BLaER1 (cell line): ENCODE results near the gene FN3KRP.

ENCODE experiments used
- H3K27ac ChIP-seq: shearing (Covaris generic); formaldehyde crosslinking; 2 replicates; pipeline ENCODE4 v1.8.1; 2022
- H3K27me3 ChIP-seq: shearing (Covaris generic); formaldehyde crosslinking; 2 replicates; pipeline ENCODE4 v1.8.1; 2022
- H3K36me3 ChIP-seq: shearing (Covaris generic); formaldehyde crosslinking; 2 replicates; pipeline ENCODE4 v1.8.1; 2022
- H3K4me1 ChIP-seq: shearing (Covaris generic); formaldehyde crosslinking; 2 replicates; pipeline ENCODE4 v1.8.1; 2022
- H3K4me2 ChIP-seq: shearing (Covaris generic); formaldehyde crosslinking; 2 replicates; pipeline ENCODE4 v1.8.1; 2022
- H3K4me3 ChIP-seq: shearing (Covaris generic); formaldehyde crosslinking; 2 replicates; pipeline ENCODE4 v1.8.1; 2022
- H3K9ac ChIP-seq: shearing (Covaris generic); formaldehyde crosslinking; 2 replicates; pipeline ENCODE4 v1.8.1; 2022
- H3K9me3 ChIP-seq: shearing (Covaris generic); formaldehyde crosslinking; 2 replicates; pipeline ENCODE4 v1.8.1; 2022
- H4K20me1 ChIP-seq: shearing (Covaris generic); formaldehyde crosslinking; 2 replicates; pipeline ENCODE4 v1.8.1; 2022
- Cebpa-rat ChIP-seq: shearing (Covaris generic); IDR thresholded peaks from 2 replicates; pipeline ENCODE4 v1.8.1; 2022

The FN3KRP gene

GRCh38 chr17:82696259-82696658 is 20.2 kb upstream of the FN3KRP start:
- H3K36me3 ChIP-seq, result peaks cover 12% of the 10 kb centered on the region
- H3K27ac ChIP-seq, result no peak overlapping the region
- peaks cover 40% of the 10 kb centered on the region for H3K9me3 ChIP-seq
- peaks cover 49% of the 10 kb centered on the region for H3K4me1 ChIP-seq
- no peak overlapping the region for H3K4me2 ChIP-seq
- peaks cover 40% of the 10 kb centered on the region for H3K27me3 ChIP-seq
- no peak overlapping the region for H3K9ac ChIP-seq
- no peak for TF ChIP-seq Cebpa-rat
- peaks cover 21% of the 10 kb centered on the region for H4K20me1 ChIP-seq
- no peak overlapping the region for H3K4me3 ChIP-seq

GRCh38 chr17:82696916-82697807 is 19.3 kb upstream of the FN3KRP start:
- Histone ChIP-seq H3K4me3 (peak overlapping the region; percentile 73), H3K27me3 (peaks cover 40% of the 10 kb centered on the region), H3K9me3 (peaks cover 40% of the 10 kb centered on the region), H3K4me1 (peaks cover 43% of the 10 kb centered on the region), H3K4me2 (peak overlapping the region; percentile 93), H3K27ac (no peak overlapping the region), H3K36me3 (peaks cover 12% of the 10 kb centered on the region), H3K9ac (peak overlapping the region; percentile 53), H4K20me1 (peaks cover 21% of the 10 kb centered on the region)
- TF ChIP-seq Cebpa-rat, result no peak

- Histone ChIP-seq H3K27me3 (peaks cover 40% of the 10 kb centered on the region), H3K4me1 (peaks cover 42% of the 10 kb centered on the region), H3K4me2 (peak overlapping the region; percentile 93), H3K9ac (peak overlapping the region; percentile 53), H3K4me3 (peak overlapping the region; percentile 73), H3K27ac (no peak overlapping the region), H4K20me1 (peaks cover 21% of the 10 kb centered on the region), H3K36me3 (peaks cover 12% of the 10 kb centered on the region), H3K9me3 (peaks cover 40% of the 10 kb centered on the region)
- TF ChIP-seq Cebpa-rat, result no peak
Measured at GRCh38 chr17:82697808-82698064, 18.8 kb upstream of the FN3KRP start.

- H3K4me2 ChIP-seq, result peak within 1 kb of the TSS; percentile 100
- no peak within 1 kb of the TSS for H3K27ac ChIP-seq
- H4K20me1 ChIP-seq, result peaks cover 21% of the 10 kb centered on the region
- H3K4me3 ChIP-seq, result peak within 1 kb of the TSS; percentile 73
- H3K27me3 ChIP-seq, result peaks cover 40% of the 10 kb centered on the region
- H3K9me3 ChIP-seq, result peaks cover 38% of the 10 kb centered on the region
- H3K9ac ChIP-seq, result peak within 1 kb of the TSS; percentile 53
- H3K36me3 ChIP-seq, result peaks cover 12% of the 10 kb centered on the region
- TF ChIP-seq Cebpa-rat, result no peak
- peaks cover 42% of the 10 kb centered on the region for H3K4me1 ChIP-seq
Measured at GRCh38 chr17:82698065-82698973, 18.2 kb upstream of the FN3KRP start, which contains the start of gene RAB40B. RAB40B (minus strand) TSS chr17:82698698; CDS start chr17:82698596, 102 bp downstream.

GRCh38 chr17:82698974-82699442 is 17.5 kb upstream of the FN3KRP start:
- Histone ChIP-seq H3K4me2 (peak overlapping the region; percentile 100), H3K36me3 (peaks cover 12% of the 10 kb centered on the region), H3K4me3 (peak overlapping the region; percentile 73), H3K4me1 (peaks cover 45% of the 10 kb centered on the region), H3K27me3 (peaks cover 40% of the 10 kb centered on the region), H3K9me3 (peaks cover 31% of the 10 kb centered on the region), H3K9ac (no peak overlapping the region), H4K20me1 (peaks cover 21% of the 10 kb centered on the region), H3K27ac (no peak overlapping the region)
- no peak for TF ChIP-seq Cebpa-rat

- H3K4me2 ChIP-seq, result peak overlapping the region; percentile 100
- H3K9me3 ChIP-seq, result peaks cover 26% of the 10 kb centered on the region
- H3K27me3 ChIP-seq, result peaks cover 40% of the 10 kb centered on the region
- H3K36me3 ChIP-seq, result peaks cover 6% of the 10 kb centered on the region; the same call in 1 of the 2 replicates
- peaks cover 51% of the 10 kb centered on the region for H3K4me1 ChIP-seq
- no peak overlapping the region for H3K27ac ChIP-seq
- TF ChIP-seq Cebpa-rat, result no peak
- peak overlapping the region; percentile 73; the same call in 1 of the 2 replicates for H3K4me3 ChIP-seq
- H4K20me1 ChIP-seq, result peaks cover 21% of the 10 kb centered on the region
- no peak overlapping the region for H3K9ac ChIP-seq
Measured at GRCh38 chr17:82699551-82699950, 17.0 kb upstream of the FN3KRP start.

- H3K27me3 ChIP-seq, result peaks cover 15% of the 10 kb centered on the region
- peaks cover 6% of the 10 kb centered on the region for H4K20me1 ChIP-seq
- TF ChIP-seq Cebpa-rat, result no peak
- no peak overlapping the region for H3K27ac ChIP-seq
- H3K36me3 ChIP-seq, result no peaks in the 10 kb centered on the region
- H3K4me2 ChIP-seq, result 0 out of 2 replicates have a peak overlapping the region, but pooled peaks have one; percentile 14
- H3K4me3 ChIP-seq, result no peak overlapping the region
- peaks cover 56% of the 10 kb centered on the region for H3K4me1 ChIP-seq
- H3K9ac ChIP-seq, result no peak overlapping the region
- no peaks in the 10 kb centered on the region for H3K9me3 ChIP-seq
Measured at GRCh38 chr17:82702231-82702927, 14.1 kb upstream of the FN3KRP start.

- no peak overlapping the region for H3K27ac ChIP-seq
Measured at GRCh38 chr17:82703036-82703745, 13.3 kb upstream of the FN3KRP start.

More at GRCh38 chr17:82703036-82703745, 13.3 kb upstream of the FN3KRP start:
- Histone ChIP-seq H3K27me3 (peaks cover 7% of the 10 kb centered on the region; the same call in 1 of the 2 replicates), H3K4me2 (peak overlapping the region; percentile 14; the same call in 1 of the 2 replicates), H3K4me3 (no peak overlapping the region), H3K9me3 (no peaks in the 10 kb centered on the region), H3K36me3 (no peaks in the 10 kb centered on the region), H3K9ac (no peak overlapping the region), H4K20me1 (no peaks in the 10 kb centered on the region), H3K4me1 (peaks cover 58% of the 10 kb centered on the region)
- no peak for TF ChIP-seq Cebpa-rat
